ENCODE data around the gene IFNAR1. TPM values are rescaled to one million over a fixed set of nuclear protein-coding genes. Genes with fewer than 3 reads are reported as not detected.
"Not testable (repeated sequence)": the region's sequence is repeated elsewhere in the genome, so short reads cannot be mapped to it uniquely, and the experiment has no call there.

The IFNAR1 gene
- total and polyA plus RNA-seq, 2 donors (not counting 3 experiments of a cell fraction or from before 2014, with no cell fraction given), result 16.2 to 47.8 TPM

- BruUV-seq (replicated peaks); dilution Hi-C loops (cut with MboI; ENCODE audit: extremely low pct_ligation_motif_present, low sequenced_read_pairs); H3K79me2 ChIP-seq (ENCODE audit: control insufficient read depth, insufficient read depth, low read length); H3K36me3 ChIP-seq (ENCODE audit: control insufficient read depth in 2 of 2, extremely low read depth in 1 of 2, insufficient read depth in 2 of 2, low read length in 2 of 2); H3K9me1 ChIP-seq (replicated peaks; ENCODE audit: control insufficient read depth, extremely low read depth, insufficient read depth, low read length); H3K4me3 ChIP-seq (replicated peaks in 1 of 3; ENCODE audit: insufficient read depth in 1 of 3, low read depth in 1 of 3, low read length in 3 of 3); H3K9me3 ChIP-seq (replicated peaks; ENCODE audit: control insufficient read depth, insufficient read depth, low read length); H3K27me3 ChIP-seq (ENCODE audit: control insufficient read depth in 2 of 2, insufficient read depth in 2 of 2, low read length in 2 of 2); H4K20me1 ChIP-seq (replicated peaks; ENCODE audit: control insufficient read depth, extremely low read depth, insufficient read depth, low read length): not testable (repeated sequence)
- ChIA-PET POLR2A (interaction anchor here (0.5 kb wide), 1 partner anchor 23 kb away, joined by 3 read pairs; no protein-coding TSS in a partner anchor), CTCF (interaction anchor here (1.0 to 2.3 kb wide), 8 partner anchors 12 to 386 kb away, joined by 3 to 21 read pairs (median 4); no protein-coding TSS in a partner anchor)
- Histone ChIP-seq H3K4me1 (ENCODE audit: control insufficient read depth, extremely low read depth, insufficient read depth, low read length) (peaks cover 36% of the 10 kb centered on the region), H3K9ac (replicated peaks; ENCODE audit: extremely low read depth, insufficient read depth, low read length) (peak overlapping the region; percentile 61), H3K4me2 (ENCODE audit: insufficient read depth, low read length) (peak overlapping the region; percentile 68), H3K27ac (ENCODE audit: insufficient read depth, low read depth, low read length) (peak overlapping the region; percentile 93), H2AFZ (ENCODE audit: low read depth, low read length) (peak overlapping the region; percentile 5)
- DNase-seq (ENCODE audit: low read depth, low spot score), result peak; percentile 58
- FAIRE-seq, result peak; percentile 82
- TF ChIP-seq FOS (IDR thresholded peaks at IDR 0.05; ENCODE audit: borderline replicate concordance, insufficient read depth, low read length), result peak; percentile 24
- intact Hi-C loops (cut with micrococcal nuclease), result loop anchor here (1.0 to 2.0 kb wide), 2 partner anchors 21 to 55 kb away; no protein-coding TSS in a partner anchor
Measured at GRCh38 chr21:33379934-33380333, 55.2 kb downstream of the IFNAR1 start.

GRCh38 chr21:33380483-33380998 lies 55.8 kb downstream of the IFNAR1 start:
- H2AFZ ChIP-seq (ENCODE audit: low read depth, low read length), result peak overlapping the region; percentile 69
- peak; percentile 100 for FAIRE-seq

DNA sequence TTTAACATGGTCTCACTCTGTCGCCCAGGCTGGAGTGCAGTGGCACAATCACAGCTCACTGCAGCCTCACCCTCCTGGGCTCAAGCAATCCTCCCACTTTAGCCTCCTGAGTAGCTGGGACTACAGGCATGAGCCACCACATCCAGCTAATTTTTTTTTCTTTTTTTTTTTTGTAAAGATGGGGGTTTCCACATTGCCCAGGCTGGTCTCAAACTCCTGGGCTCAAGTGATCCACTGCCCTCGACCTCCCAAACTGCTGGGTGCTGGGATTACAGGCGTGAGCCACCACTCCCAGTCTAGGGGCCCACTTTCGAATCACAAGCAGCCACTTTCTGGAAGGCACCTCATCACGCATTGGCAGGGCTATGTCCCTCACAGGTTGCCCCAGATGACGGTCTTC lies 56.6 kb downstream of the IFNAR1 start:
- H4K20me1 ChIP-seq (replicated peaks; ENCODE audit: control insufficient read depth, extremely low read depth, insufficient read depth, low read length); H3K4me3 ChIP-seq (replicated peaks in 1 of 3; ENCODE audit: insufficient read depth in 1 of 3, low read depth in 1 of 3, low read length in 3 of 3); H3K27me3 ChIP-seq (ENCODE audit: control insufficient read depth in 2 of 2, insufficient read depth in 2 of 2, low read length in 2 of 2); H3K79me2 ChIP-seq (ENCODE audit: control insufficient read depth, insufficient read depth, low read length); H3K9me3 ChIP-seq (replicated peaks; ENCODE audit: control insufficient read depth, insufficient read depth, low read length); H3K36me3 ChIP-seq (ENCODE audit: control insufficient read depth in 2 of 2, extremely low read depth in 1 of 2, insufficient read depth in 2 of 2, low read length in 2 of 2); DNase-seq (ENCODE audit: low read depth, low spot score); dilution Hi-C loops (cut with MboI; ENCODE audit: extremely low pct_ligation_motif_present, low sequenced_read_pairs); BruUV-seq (replicated peaks); H3K9me1 ChIP-seq (replicated peaks; ENCODE audit: control insufficient read depth, extremely low read depth, insufficient read depth, low read length); FAIRE-seq; H3K9ac ChIP-seq (replicated peaks; ENCODE audit: extremely low read depth, insufficient read depth, low read length); H2AFZ ChIP-seq (ENCODE audit: low read depth, low read length); H3K4me2 ChIP-seq (ENCODE audit: insufficient read depth, low read length); POLR2A ChIA-PET: not testable (repeated sequence)
- CTCF ChIA-PET, result interaction anchor here (1.1 to 2.3 kb wide), 4 partner anchors 17 to 182 kb away, joined by 3 to 21 read pairs (median 5); no protein-coding TSS in a partner anchor
- intact Hi-C loops (cut with micrococcal nuclease), result loop anchor here (2.0 kb wide), 1 partner anchor 53 kb away; no protein-coding TSS in a partner anchor
- peak overlapping the region; percentile 93 for H3K27ac ChIP-seq (ENCODE audit: insufficient read depth, low read depth, low read length)
- H3K4me1 ChIP-seq (ENCODE audit: control insufficient read depth, extremely low read depth, insufficient read depth, low read length), result peaks cover 34% of the 10 kb centered on the region

More at GRCh38 chr21:33380483-33380998, 55.8 kb downstream of the IFNAR1 start:
- H3K9me3 ChIP-seq (replicated peaks; ENCODE audit: control insufficient read depth, insufficient read depth, low read length), result no peaks in the 10 kb centered on the region
- no TSS peak for BruUV-seq (replicated peaks)
- H3K9me1 ChIP-seq (replicated peaks; ENCODE audit: control insufficient read depth, extremely low read depth, insufficient read depth, low read length), result no peaks in the 10 kb centered on the region
- peak overlapping the region; percentile 68 for H3K4me2 ChIP-seq (ENCODE audit: insufficient read depth, low read length)
- dilution Hi-C loops (cut with MboI; ENCODE audit: extremely low pct_ligation_motif_present, low sequenced_read_pairs) (no loop called here), intact Hi-C loops (cut with micrococcal nuclease) (loop anchor here (1.0 to 2.0 kb wide), 2 partner anchors 21 to 54 kb away; no protein-coding TSS in a partner anchor)
- peak overlapping the region; percentile 61 for H3K9ac ChIP-seq (replicated peaks; ENCODE audit: extremely low read depth, insufficient read depth, low read length)
- peak overlapping the region; percentile 93 for H3K27ac ChIP-seq (ENCODE audit: insufficient read depth, low read depth, low read length)
- TF ChIP-seq POLR2A (IDR thresholded peaks at IDR 0.05; ENCODE audit: low read depth, low read length) (peak; percentile 56), FOS (IDR thresholded peaks at IDR 0.05; ENCODE audit: borderline replicate concordance, insufficient read depth, low read length) (peak; percentile 97), JUN (IDR thresholded peaks at IDR 0.05; ENCODE audit: borderline replicate concordance, insufficient read depth, insufficient read length, low read depth) (peak; percentile 68), POLR2AphosphoS5 (IDR thresholded peaks at IDR 0.05; ENCODE audit: insufficient read depth, low read depth, low read length) (peak; percentile 96), EZH2 (IDR thresholded peaks at IDR 0.05; ENCODE audit: borderline replicate concordance, low read depth, low read length, severe bottlenecking) (no peak), GATA2 (IDR thresholded peaks at IDR 0.05; ENCODE audit: insufficient read depth, insufficient read length, low read depth, low read length) (peak; percentile 35), MYC (IDR thresholded peaks at IDR 0.05; ENCODE audit: low read depth, low read length) (no peak)
- no peaks in the 10 kb centered on the region for H3K27me3 ChIP-seq (ENCODE audit: control insufficient read depth in 2 of 2, insufficient read depth in 2 of 2, low read length in 2 of 2)
- no peaks in the 10 kb centered on the region for H4K20me1 ChIP-seq (replicated peaks; ENCODE audit: control insufficient read depth, extremely low read depth, insufficient read depth, low read length)
- H3K36me3 ChIP-seq (ENCODE audit: control insufficient read depth in 2 of 2, extremely low read depth in 1 of 2, insufficient read depth in 2 of 2, low read length in 2 of 2), result no peaks in the 10 kb centered on the region
- no peak overlapping the region for H3K4me3 ChIP-seq (replicated peaks in 1 of 3; ENCODE audit: insufficient read depth in 1 of 3, low read depth in 1 of 3, low read length in 3 of 3)
- POLR2A ChIA-PET, result no interaction called here
- H3K4me1 ChIP-seq (ENCODE audit: control insufficient read depth, extremely low read depth, insufficient read depth, low read length), result peaks cover 34% of the 10 kb centered on the region
- H3K79me2 ChIP-seq (ENCODE audit: control insufficient read depth, insufficient read depth, low read length), result no peaks in the 10 kb centered on the region
- DNase-seq (ENCODE audit: low read depth, low spot score), result peak; percentile 93
- CTCF ChIA-PET, result interaction anchor here (1.0 to 2.3 kb wide), 9 partner anchors 12 to 386 kb away, joined by 3 to 21 read pairs (median 4); no protein-coding TSS in a partner anchor
